Peyer's patch (tissue), 4 donors: Measurements from ENCODE around the gene PNKP.

Experiments used
- CTCF ChIP-seq, 6 experiments: fragments of 450-650 bp in 4 of 6; fragments of 200-600 bp in 2 of 6; sonication (generic) in 1 of 6; IDR thresholded peaks; one replicate each; pipeline ENCODE4 v1.5.1; 2017 to 2019; ENCODE audit warnings: antibody characterized with exemption in 6 of 6, mild to moderate bottlenecking in 3 of 6, moderate library complexity in 1 of 6
- POLR2A ChIP-seq, 2 donors: fragments of 450-650 bp; IDR thresholded peaks; one replicate each; pipeline ENCODE4 v1.5.1; 2017; ENCODE audit warnings: antibody characterized with exemption in 2 of 2, mild to moderate bottlenecking in 2 of 2, moderate library complexity in 2 of 2

DNA sequence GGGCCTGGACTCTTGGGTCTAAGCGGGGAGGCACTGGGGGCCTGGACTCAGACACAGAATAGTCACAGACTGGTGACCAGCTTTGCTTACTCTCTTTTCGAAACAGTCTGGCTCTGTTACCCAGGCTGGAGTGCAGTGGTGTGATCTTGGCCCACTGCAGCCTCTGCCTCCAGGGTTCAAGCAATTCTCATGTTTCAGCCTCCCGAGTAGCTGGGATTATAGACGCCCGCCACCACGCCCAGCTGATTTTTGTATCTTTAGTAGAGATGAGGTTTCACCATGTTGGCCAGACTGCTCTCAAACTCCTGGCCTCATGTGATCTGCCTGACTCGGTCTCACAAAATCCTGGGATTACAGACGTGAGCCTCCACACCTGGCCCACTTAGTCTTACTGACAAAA is 38.2 kb downstream of the PNKP start:
- TF ChIP-seq POLR2A (IDR thresholded peaks at IDR 0.05) = no peak
- no peak for TF ChIP-seq CTCF (IDR thresholded peaks at IDR 0.05)
